Measurements from ENCODE around the gene ELFN1. TPM values are rescaled to one million over a fixed set of nuclear protein-coding genes. Genes with fewer than 3 reads are reported as not detected.
A peak's percentile ranks its signal among the peaks of the same experiment; 100 is the strongest.

ELFN1 gene
- total and polyA plus RNA-seq, 9 of the 15 experiments (the other 6 are each of a cell fraction or from before 2014, with no cell fraction given) = 0.04 to 0.64 (median 0.18) TPM; not detected in 2

GRCh38 chr7:1632916-1633785, 36.9 kb upstream of the ELFN1 start:
- intact Hi-C loops (cut with micrococcal nuclease) (no loop called here), in situ Hi-C loops (cut with MboI) (no loop called here)
- FAIRE-seq = no peak

More at GRCh38 chr7:1632916-1633785, 36.9 kb upstream of the ELFN1 start:
- Histone ChIP-seq H4K20me1 (replicated peaks; ENCODE audit: control insufficient read depth, insufficient read depth, low read length) (no peaks in the 10 kb centered on the region), H3K36me3 (ENCODE audit: control insufficient read depth, insufficient read depth, low read length) (no peaks in the 10 kb centered on the region), H3K27me3 (ENCODE audit: control insufficient read depth in 2 of 2, insufficient read depth in 2 of 2, low read length in 2 of 2) (peaks cover 0 to 8% of the 10 kb centered on the region in 2 experiments; a peak in 2 of 5 replicates), H3K4me1 (replicated peaks in 1 of 2; ENCODE audit: control insufficient read depth in 2 of 2, insufficient read depth in 2 of 2, low read length in 2 of 2) (no peaks in the 10 kb centered on the region; a peak in 1 of 5 replicates), H3K79me2 (ENCODE audit: control insufficient read depth, insufficient read depth, low read length) (no peaks in the 10 kb centered on the region), H2AFZ (ENCODE audit: low read depth, low read length) (no peak overlapping the region), H3K4me3 (no peak overlapping the region), H3K9me1 (ENCODE audit: control insufficient read depth, insufficient read depth, low read length) (no peaks in the 10 kb centered on the region), H3K9me3 (replicated peaks; ENCODE audit: control insufficient read depth, insufficient read depth, low read depth, low read length) (0 out of 2 replicates have a peak, but pooled peaks cover 3% of the 10 kb centered on the region), H3K4me2 (ENCODE audit: insufficient read depth, low read length) (no peak overlapping the region), H3K27ac (ENCODE audit: extremely low read depth, low read depth, low read length) (no peak overlapping the region), H3K9ac (ENCODE audit: insufficient read depth in 1 of 2, low read depth in 2 of 2, low read length in 2 of 2) (0 out of 4 replicates have a peak overlapping the region, but pooled peaks of 1 of the 2 experiments have one; percentile 17)
- 6% methylated on average over 12 of the region's 15 CpGs for WGBS (ENCODE audit: insufficient coverage, low coverage, missing lambda C conversion rate)
- TF ChIP-seq SLC30A9 (CRISPR knock-in tag; IDR thresholded peaks at IDR 0.05) (no peak), CBX2 (IDR thresholded peaks at IDR 0.05; ENCODE audit: insufficient read depth, low read length, poor library complexity, severe bottlenecking) (no peak), BCOR (IDR thresholded peaks at IDR 0.05) (no peak), GMEB1 (CRISPR knock-in tag; IDR thresholded peaks at IDR 0.05) (no peak), HDAC2 (IDR thresholded peaks at IDR 0.05) (no peak), NR2C2 (CRISPR knock-in tag; IDR thresholded peaks at IDR 0.05) (no peak), NR2C2 (tag; IDR thresholded peaks at IDR 0.05) (no peak), NRF1 (conservative IDR thresholded peaks at IDR 0.05 in 1 of 2, IDR thresholded peaks at IDR 0.05 in 1 of 2) (no peak), ZNF146 (CRISPR knock-in tag; IDR thresholded peaks at IDR 0.05; ENCODE audit: unreplicated experiment) (no peak), ZNF217 (CRISPR knock-in tag; IDR thresholded peaks at IDR 0.05) (no peak)
- BruUV-seq (replicated peaks) = no TSS peak
- ATAC-seq (no peak), DNase-seq (ENCODE audit: extremely low read depth in 1 of 4, low spot score in 3 of 4) (no peak)
- POLR2A ChIA-PET = interaction anchor here (0.6 kb wide), 1 partner anchor 57 kb away, joined by 4 read pairs; no protein-coding TSS in a partner anchor
- CTCF ChIA-PET (ENCODE audit: low intra/inter-chr PET ratio) = no interaction called here
